HPDE6-E6E7 (cell line): Measurements from ENCODE around the gene TPM1.
A peak's percentile ranks its signal among the peaks of the same experiment; 100 is the strongest.

Experiments used
- DNase-seq: peaks from one replicate; pipeline ENCODE4 v3.0.0; 2011; ENCODE audit warnings: missing footprints; ENCODE audit errors: extremely low spot score

TPM1 gene

GRCh38 chr15:63016234-63016633 is 26.3 kb upstream of the TPM1 start:
- no peak for DNase-seq

DNA sequence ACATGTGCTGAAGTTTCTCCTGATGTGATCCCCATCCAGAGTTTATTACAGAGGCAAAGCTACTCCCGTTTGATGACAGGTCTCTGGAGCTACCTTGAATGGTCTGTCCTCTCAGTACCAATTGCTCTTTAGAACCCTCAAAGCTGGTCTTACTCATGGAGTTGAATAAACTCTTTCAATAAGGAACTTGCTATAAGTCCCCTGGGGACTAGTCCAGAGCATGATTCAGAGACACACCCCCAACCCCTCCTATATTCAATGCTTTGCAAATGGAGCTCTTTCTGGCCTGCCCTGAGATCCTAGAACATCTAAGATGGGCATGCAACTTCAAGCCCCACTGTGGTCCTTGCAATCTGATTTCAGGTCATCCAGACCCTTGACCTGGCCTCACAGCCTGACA is 23.9 kb upstream of the TPM1 start:
- no peak for DNase-seq

- DNase-seq: peak; percentile 75
Measured at GRCh38 chr15:63019511-63020109, 22.9 kb upstream of the TPM1 start.

DNA sequence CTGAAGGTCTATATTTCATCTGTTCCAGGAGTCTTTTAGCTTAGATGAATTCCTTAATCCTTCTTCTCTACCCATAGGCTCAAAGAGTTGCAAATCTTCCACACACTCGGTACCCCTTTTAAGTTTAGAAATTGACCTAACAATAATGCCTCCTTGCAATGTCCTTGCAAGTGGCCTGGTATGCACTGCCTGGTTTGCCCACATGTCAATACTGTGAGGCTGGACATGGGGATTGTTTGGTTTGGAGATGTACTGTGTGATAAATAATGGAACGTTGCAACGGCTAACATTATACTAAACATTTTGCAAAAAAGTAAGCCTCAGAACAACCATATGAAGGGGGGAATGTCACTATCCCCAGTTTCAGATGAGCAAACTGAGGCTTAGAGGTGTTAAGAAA is 22.4 kb upstream of the TPM1 start:
- no peak for DNase-seq

- no peak for DNase-seq
Measured at GRCh38 chr15:63020759-63021430, 21.7 kb upstream of the TPM1 start.

DNA sequence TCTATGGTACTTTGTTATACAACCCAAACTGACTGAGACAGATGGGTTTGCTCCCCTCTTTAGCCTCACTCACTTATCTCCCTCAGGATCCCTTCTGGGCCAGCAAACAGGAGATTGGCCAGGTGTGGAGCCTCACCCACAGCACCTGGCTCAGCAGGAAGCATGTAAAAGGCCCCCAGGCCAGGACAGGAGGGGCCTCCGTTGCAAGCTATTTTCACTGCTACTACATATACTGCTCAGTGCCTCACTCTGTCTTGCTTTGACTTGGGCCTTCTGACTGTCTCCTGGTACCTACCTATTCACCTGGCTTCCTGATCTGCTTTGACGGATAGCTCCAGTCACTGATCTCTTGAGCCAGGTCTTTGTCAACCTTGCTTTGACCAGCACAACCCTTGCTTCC is 20.4 kb upstream of the TPM1 start:
- no peak for DNase-seq

GRCh38 chr15:63022663-63023062 is 19.9 kb upstream of the TPM1 start:
- DNase-seq: no peak

DNA sequence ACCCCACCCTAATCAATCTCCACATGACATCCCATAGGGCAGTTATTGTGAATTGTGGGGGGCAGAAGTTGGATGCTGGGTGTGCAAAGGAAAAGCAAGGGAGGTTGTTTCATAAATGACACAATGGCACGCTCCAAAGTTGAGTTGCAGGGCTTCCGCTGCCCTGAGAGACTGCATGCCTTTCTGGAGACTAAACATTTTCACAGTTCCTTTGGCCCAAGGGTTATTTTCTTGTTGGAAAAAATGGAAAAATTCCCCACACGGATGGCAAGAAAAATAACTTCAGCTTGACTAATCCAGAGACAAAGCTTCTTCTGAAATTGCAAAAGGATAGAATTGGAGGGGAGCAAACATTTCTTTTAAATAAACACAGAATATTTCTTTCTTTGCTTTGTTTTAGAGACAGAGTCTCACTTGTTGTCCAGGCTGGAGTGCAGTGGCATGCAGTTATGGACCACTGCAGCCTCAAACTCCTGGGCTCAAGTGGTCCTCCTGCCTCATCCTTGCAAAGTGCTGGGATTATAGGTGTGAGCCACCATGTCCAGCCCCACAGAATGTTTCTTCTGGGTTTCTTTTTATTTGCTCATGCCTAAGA is 19.1 kb upstream of the TPM1 start:
- DNase-seq: no peak

GRCh38 chr15:63025460-63025859 is 17.1 kb upstream of the TPM1 start:
- no peak for DNase-seq

- DNase-seq: no peak
Measured at GRCh38 chr15:63027646-63028045, 14.9 kb upstream of the TPM1 start.

DNA sequence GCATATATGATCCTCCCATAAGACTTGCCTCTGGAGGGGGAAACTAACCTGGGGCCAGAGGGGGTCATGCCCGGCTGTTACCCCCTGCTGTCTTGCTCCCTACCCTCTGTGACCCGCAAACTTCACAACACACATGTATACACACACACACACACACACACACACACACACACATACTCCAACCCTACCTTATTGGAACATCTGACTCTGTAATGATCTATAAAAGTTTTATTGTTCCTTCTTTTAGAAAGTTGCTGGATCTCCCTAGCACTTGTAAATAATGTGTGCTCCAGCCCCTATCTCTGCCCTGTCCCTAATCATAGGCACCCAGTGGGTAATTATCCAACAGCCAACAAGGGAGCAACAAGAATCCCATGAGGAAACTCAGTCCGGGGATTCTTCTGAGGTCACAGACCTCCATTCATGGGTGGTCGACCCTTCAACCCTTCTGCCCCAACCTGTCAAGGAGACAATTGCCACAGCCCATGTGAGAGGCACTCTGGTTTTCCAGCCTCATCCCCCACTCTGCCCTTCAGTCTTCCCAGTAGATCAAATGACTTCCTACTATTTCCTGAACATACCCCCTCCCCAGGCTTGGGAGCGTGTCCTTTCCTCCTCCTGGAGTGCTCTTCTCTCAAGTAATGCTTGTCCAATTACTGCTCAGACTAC is 14.0 kb upstream of the TPM1 start:
- no peak for DNase-seq

GRCh38 chr15:63029676-63030075 is 12.9 kb upstream of the TPM1 start:
- DNase-seq: no peak

DNA sequence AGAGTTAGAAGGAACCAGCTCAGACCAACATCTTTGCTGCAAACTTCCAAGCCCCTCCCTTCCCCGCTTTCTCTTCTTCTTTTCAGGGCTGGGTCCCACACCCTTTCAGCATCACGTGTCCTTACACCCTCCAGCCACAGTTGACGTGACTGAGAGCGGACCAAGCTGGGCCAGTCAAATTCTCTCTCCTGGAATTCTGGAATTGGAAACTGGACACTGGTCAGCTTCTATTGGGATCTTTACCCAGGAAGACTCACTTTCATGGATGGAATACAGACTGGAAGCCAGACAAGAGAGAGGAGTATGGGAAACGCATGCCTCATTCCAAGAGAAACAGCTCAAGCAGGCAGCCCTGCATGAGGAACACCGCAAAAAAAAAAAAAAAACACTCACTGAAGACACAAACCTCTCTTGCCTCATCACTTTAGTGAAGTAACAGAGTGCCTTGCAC is 12.4 kb upstream of the TPM1 start:
- DNase-seq: no peak

DNA sequence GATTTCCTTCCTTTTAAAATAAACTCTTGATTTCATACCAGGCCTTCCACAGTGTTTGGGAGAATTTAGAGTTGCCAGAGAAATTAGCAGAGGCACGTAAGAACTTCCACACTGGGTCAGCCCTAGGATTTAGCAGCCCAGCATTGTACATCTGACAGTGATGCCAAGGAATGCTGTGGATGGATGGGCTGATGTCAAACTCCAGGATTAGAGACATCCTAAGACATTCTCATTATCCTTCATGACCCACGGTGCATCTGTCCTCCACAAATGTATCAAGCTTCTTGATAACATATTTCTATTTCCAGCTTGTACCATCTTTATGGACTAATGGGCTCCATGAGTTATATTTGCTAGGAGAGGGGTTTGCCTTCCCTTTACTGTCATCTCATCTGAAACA is 8.0 kb upstream of the TPM1 start:
- no peak for DNase-seq

DNA sequence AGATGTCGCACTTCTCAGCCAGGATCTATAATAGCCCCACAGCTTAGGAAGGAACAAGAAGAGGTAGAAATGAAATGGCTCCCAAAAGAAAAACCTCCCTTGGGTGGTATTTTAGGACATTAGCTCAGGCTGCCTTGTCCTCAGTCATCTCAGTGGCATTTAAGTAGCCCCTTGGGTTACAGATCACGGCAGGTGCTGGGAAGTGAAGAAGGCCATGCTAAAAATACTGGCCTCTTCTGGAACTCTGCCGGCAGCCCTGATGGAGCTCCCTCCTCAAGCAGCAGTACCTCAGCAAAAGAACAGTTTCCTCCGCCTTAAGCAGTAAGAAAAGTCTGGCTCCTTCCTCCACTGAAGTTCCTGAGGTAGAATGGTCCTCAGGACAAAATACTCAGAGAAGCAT is 7.3 kb upstream of the TPM1 start:
- no peak for DNase-seq

- DNase-seq: no peak
Measured at GRCh38 chr15:63035977-63036376, 6.6 kb upstream of the TPM1 start.

GRCh38 chr15:63037976-63038720 is 4.4 kb upstream of the TPM1 start:
- DNase-seq: peak; percentile 71

DNA sequence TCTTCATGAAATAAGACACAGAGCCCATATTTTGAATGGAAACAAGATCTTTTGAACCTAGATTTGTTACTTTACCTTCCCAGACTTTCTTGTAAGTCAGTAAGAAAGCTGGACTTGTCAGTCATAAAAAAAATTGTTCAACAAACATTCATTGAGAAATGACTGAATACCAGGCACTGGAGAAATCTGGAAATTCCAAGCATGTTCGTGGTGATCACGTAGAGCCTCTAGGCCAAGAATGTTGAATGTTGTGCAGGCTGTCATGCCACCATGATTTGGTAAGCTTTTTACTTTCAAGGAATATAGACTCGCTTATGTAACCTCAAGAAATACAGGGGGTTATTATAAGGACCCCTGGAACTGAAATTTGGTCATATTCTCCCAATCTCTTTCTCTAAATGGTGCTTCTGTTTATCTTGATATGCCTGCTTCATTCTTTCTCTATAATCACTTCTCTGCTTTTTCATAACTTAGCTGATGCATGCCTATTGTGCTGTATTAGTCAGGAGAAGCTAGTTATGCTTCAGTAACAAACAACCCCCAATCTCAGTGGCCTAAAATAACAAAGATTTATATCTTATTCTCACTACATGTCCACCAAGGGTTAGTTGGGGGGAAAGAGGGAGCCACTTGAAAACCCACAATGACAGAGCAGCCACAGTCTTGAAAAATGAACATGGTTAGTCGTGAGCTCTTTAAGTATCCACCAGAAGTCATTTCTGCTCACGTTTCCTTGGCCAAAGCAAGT is 3.4 kb upstream of the TPM1 start:
- DNase-seq: no peak

DNA sequence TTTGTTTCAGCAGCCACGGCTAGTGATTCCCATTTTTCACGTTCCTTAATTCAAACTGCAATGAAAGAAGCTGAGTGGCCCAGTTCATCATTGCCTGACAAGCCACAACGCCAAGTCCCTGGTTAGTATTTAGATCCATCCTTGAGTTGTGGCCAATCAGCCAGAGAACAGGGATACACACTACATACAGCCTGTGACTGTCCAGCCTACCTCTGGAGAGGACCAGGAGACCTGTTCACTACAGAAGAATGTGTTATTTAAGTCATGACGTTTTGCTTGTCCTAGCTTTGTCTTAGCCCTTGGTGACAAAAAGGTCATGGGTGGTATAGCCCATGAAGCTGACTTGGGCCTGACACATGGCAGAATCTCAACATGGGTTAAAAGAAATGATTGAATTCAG is 2.7 kb upstream of the TPM1 start:
- no peak for DNase-seq

DNA sequence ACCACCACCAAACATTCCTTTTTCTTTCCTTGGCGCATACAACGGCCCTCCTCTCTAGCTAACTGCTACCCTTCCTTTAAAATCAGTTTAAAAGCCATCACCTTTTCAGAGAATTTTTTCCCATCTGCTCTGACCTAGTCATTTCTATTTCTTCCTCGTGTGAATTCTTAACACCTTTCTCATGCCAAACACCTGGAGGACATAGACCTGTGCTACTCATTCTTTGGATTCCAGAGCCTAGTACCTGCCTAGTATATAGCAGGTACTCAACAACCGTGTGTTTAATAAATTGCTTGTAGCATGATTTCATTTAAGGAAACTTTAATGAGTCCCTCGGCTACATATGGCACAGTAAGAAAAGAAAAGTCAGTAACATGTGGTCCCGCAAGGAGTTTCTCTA is 2.0 kb upstream of the TPM1 start:
- no peak for DNase-seq

DNA sequence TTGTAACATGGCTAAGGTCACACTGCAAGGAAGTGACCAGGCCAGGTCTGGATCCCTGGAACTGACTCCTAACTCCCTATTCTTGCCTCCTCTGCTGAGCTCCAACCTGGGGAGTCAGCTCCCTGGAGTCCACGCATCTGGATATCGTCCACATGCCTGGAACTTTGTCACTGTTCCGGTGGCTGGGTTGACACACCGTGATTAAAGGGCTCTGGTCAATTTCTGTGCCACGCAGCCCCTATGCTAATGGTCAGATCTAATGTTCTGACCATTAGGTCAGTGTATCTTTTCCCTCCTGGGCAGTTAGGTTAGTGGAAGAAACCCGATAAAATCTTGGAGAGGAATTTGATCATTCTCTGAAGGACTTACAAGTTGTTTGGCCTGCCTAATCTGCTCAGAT is 1.6 kb upstream of the TPM1 start:
- DNase-seq: no peak
